OCI-LY1 (cell line): ENCODE data around the gene SCN2B.

Experiments used
- H2AFZ ChIP-seq: fragments of 200-600 bp; sonication (generic), shearing (Covaris generic); 2 replicates; pipeline ENCODE4 v1.6.0; 2014; ENCODE audit warnings: antibody characterized with exemption, mild to moderate bottlenecking, low read length
- H3F3A ChIP-seq: fragments of 200-600 bp; sonication (generic), shearing (Covaris generic); 2 replicates; pipeline ENCODE4 v1.6.0; 2014; ENCODE audit warnings: mild to moderate bottlenecking, antibody characterized with exemption, low read length, moderate library complexity; ENCODE audit not compliant: insufficient read depth
- H3K27ac ChIP-seq: fragments of 200-600 bp; sonication (generic); 2 replicates; pipeline ENCODE4 v1.5.1; 2014; ENCODE audit warnings: low read length, mixed run types, mild to moderate bottlenecking, low read depth; ENCODE audit not compliant: poor library complexity, severe bottlenecking
- H3K27me3 ChIP-seq: fragments of 200-600 bp; sonication (generic); 2 replicates; pipeline ENCODE4 v1.6.0; 2014; ENCODE audit warnings: antibody characterized with exemption, mild to moderate bottlenecking, low read length, moderate library complexity; ENCODE audit not compliant: insufficient read depth
- H3K36me3 ChIP-seq: fragments of 200-600 bp; sonication (generic); 2 replicates; pipeline ENCODE4 v1.6.1; 2014; ENCODE audit warnings: mild to moderate bottlenecking, antibody characterized with exemption, low read length, moderate library complexity, mixed read lengths; ENCODE audit not compliant: insufficient read depth
- H3K4me1 ChIP-seq: fragments of 200-600 bp; sonication (generic); 2 replicates; pipeline ENCODE4 v1.5.1; 2014; ENCODE audit warnings: mild to moderate bottlenecking, low read length, moderate library complexity; ENCODE audit not compliant: insufficient read depth, severe bottlenecking
- H3K4me2 ChIP-seq: fragments of 200-600 bp; sonication (generic), shearing (Covaris generic); 2 replicates; pipeline ENCODE4 v1.6.1; 2014; ENCODE audit warnings: low read length
- H3K4me3 ChIP-seq: fragments of 200-600 bp; sonication (generic); 2 replicates; pipeline ENCODE4 v1.5.1; 2014; ENCODE audit warnings: low read length, low read depth, mild to moderate bottlenecking, mixed read lengths; ENCODE audit not compliant: poor library complexity, severe bottlenecking
- H3K79me2 ChIP-seq: fragments of 200-600 bp; shearing (Covaris generic); 2 replicates; pipeline ENCODE4 v1.6.1; 2016; ENCODE audit warnings: mixed run types, low read length, mixed read lengths; ENCODE audit not compliant: insufficient read depth
- H3K9ac ChIP-seq: fragments of 200-600 bp; sonication (generic), shearing (Covaris generic); 2 replicates; pipeline ENCODE4 v1.6.1; 2014; ENCODE audit warnings: mild to moderate bottlenecking, low read length, mixed read lengths
- H3K9me2 ChIP-seq: fragments of 200-600 bp; sonication (generic), shearing (Covaris generic); 2 replicates; pipeline ENCODE4 v1.6.1; 2014; ENCODE audit warnings: low read depth, mild to moderate bottlenecking, low read length, mixed read lengths
- H3K9me3 ChIP-seq: fragments of 200-600 bp; shearing (Covaris generic); 2 replicates; pipeline ENCODE4 v1.6.1; 2014; ENCODE audit warnings: low read length, mixed read lengths
- H4K20me1 ChIP-seq: fragments of 200-600 bp; sonication (generic), shearing (Covaris generic); 2 replicates; pipeline ENCODE4 v1.6.0; 2016; ENCODE audit warnings: mild to moderate bottlenecking, low read length; ENCODE audit not compliant: insufficient read depth
- CTCF ChIP-seq: fragments of 200-600 bp; sonication (generic), shearing (Covaris generic); IDR thresholded peaks from 2 replicates; pipeline ENCODE4 v1.5.1; 2017; ENCODE audit warnings: mild to moderate bottlenecking, antibody characterized with exemption, low read length, moderate library complexity, mixed read lengths
- EZH2 ChIP-seq: fragments of 200-600 bp; sonication (generic), shearing (Covaris generic); IDR thresholded peaks from 2 replicates; pipeline ENCODE4 v1.8.0; 2017; ENCODE audit warnings: borderline replicate concordance, mixed run types, mild to moderate bottlenecking, antibody characterized with exemption, low read length, moderate library complexity, mixed read lengths

SCN2B gene

DNA sequence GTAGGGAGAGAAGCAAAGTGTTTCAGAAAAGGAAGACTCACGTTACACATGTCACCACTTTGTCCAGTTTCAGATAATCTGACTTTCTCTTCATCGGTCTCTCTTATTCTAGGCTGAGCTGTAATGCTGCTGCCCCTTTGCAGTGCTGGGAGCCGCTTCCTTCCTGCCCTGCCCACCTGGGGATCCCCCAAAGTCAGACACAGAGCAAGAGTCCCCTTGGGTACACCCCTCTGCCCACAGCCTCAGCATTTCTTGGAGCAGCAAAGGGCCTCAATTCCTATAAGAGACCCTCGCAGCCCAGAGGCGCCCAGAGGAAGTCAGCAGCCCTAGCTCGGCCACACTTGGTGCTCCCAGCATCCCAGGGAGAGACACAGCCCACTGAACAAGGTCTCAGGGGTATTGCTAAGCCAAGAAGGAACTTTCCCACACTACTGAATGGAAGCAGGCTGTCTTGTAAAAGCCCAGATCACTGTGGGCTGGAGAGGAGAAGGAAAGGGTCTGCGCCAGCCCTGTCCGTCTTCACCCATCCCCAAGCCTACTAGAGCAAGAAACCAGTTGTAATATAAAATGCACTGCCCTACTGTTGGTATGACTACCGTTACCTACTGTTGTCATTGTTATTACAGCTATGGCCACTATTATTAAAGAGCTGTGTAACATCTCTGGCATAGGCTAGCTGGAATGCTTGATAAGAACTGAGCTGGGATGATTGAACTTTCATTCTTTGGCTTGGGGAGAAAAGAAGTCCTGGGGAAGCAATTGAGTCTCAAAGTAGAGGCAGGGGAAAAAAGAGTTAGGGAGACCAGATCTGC, 58.4 kb downstream of the SCN2B start:
- H3K36me3 ChIP-seq: no peaks in the 10 kb centered on the region
- H3K4me2 ChIP-seq: no peak overlapping the region
- no peak overlapping the region for H3K4me3 ChIP-seq
- no peak for TF ChIP-seq EZH2
- no peak for TF ChIP-seq CTCF
- H3K9ac ChIP-seq: no peak overlapping the region
- H4K20me1 ChIP-seq: no peaks in the 10 kb centered on the region
- H3K4me1 ChIP-seq: no peaks in the 10 kb centered on the region
- H3K27me3 ChIP-seq: no peaks in the 10 kb centered on the region
- H3K27ac ChIP-seq: no peak overlapping the region
- no peaks in the 10 kb centered on the region for H3K9me3 ChIP-seq
- H2AFZ ChIP-seq: no peak overlapping the region
- no peaks in the 10 kb centered on the region for H3K9me2 ChIP-seq
- H3F3A ChIP-seq: no peaks in the 10 kb centered on the region
- H3K79me2 ChIP-seq: no peaks in the 10 kb centered on the region

GRCh38 chr11:118115048-118115447, 61.4 kb downstream of the SCN2B start:
- TF ChIP-seq EZH2 (no peak), CTCF (no peak)
- Histone ChIP-seq H3K4me3 (no peak overlapping the region), H3K4me1 (no peaks in the 10 kb centered on the region), H3K9ac (no peak overlapping the region), H3K9me3 (no peaks in the 10 kb centered on the region), H3K9me2 (no peaks in the 10 kb centered on the region), H3K79me2 (no peaks in the 10 kb centered on the region), H4K20me1 (no peaks in the 10 kb centered on the region), H3K27ac (no peak overlapping the region), H3F3A (no peaks in the 10 kb centered on the region), H3K4me2 (no peak overlapping the region), H2AFZ (no peak overlapping the region), H3K27me3 (no peaks in the 10 kb centered on the region), H3K36me3 (no peaks in the 10 kb centered on the region)

GRCh38 chr11:118114266-118114665, 62.2 kb downstream of the SCN2B start:
- TF ChIP-seq CTCF (no peak), EZH2 (no peak)

More at GRCh38 chr11:118114266-118114665, 62.2 kb downstream of the SCN2B start:
- H3K36me3 ChIP-seq: no peaks in the 10 kb centered on the region
- H3F3A ChIP-seq: no peaks in the 10 kb centered on the region
- H4K20me1 ChIP-seq: no peaks in the 10 kb centered on the region
- H3K9me3 ChIP-seq: no peaks in the 10 kb centered on the region
- no peaks in the 10 kb centered on the region for H3K79me2 ChIP-seq
- no peaks in the 10 kb centered on the region for H3K27me3 ChIP-seq
- no peak overlapping the region for H2AFZ ChIP-seq
- H3K4me2 ChIP-seq: no peak overlapping the region
- no peak overlapping the region for H3K4me3 ChIP-seq
- H3K9me2 ChIP-seq: no peaks in the 10 kb centered on the region
- H3K4me1 ChIP-seq: no peaks in the 10 kb centered on the region
- H3K27ac ChIP-seq: no peak overlapping the region
- H3K9ac ChIP-seq: no peak overlapping the region
